H9 (cell line): ENCODE data around the gene MT3. TPM values are rescaled to one million over a fixed set of nuclear protein-coding genes. Genes with fewer than 3 reads are reported as not detected.

Source experiments
- DNase-seq: peaks from one replicate; pipeline ENCODE4 v3.0.0-alpha.2; 2017
- H2AFZ ChIP-seq: one replicate; pipeline ENCODE4 v1.6.1; 2013; ENCODE audit warnings: mild to moderate bottlenecking, low read length, control low read depth, moderate library complexity
- H2AK5ac ChIP-seq: 2 replicates; pipeline ENCODE4 v1.6.1; 2013; ENCODE audit warnings: low read length, control low read depth, mixed read lengths; ENCODE audit not compliant: insufficient read length
- H2BK120ac ChIP-seq: one replicate; pipeline ENCODE4 v1.6.1; 2013; ENCODE audit warnings: low read depth, mild to moderate bottlenecking, low read length, control low read depth, inconsistent platforms; ENCODE audit not compliant: poor library complexity, severe bottlenecking
- H2BK12ac ChIP-seq: 2 replicates; pipeline ENCODE4 v1.6.1; 2013; ENCODE audit warnings: low read length, control low read depth, mixed read lengths, low read depth; ENCODE audit not compliant: insufficient read length
- H2BK15ac ChIP-seq: 2 replicates; pipeline ENCODE4 v1.6.1; 2013; ENCODE audit warnings: low read depth, low read length, control low read depth
- H2BK20ac ChIP-seq: one replicate; pipeline ENCODE4 v1.6.1; 2013; ENCODE audit warnings: low read depth, mild to moderate bottlenecking, low read length, control low read depth, inconsistent platforms; ENCODE audit not compliant: poor library complexity, severe bottlenecking
- H2BK5ac ChIP-seq: 2 replicates; pipeline ENCODE4 v1.6.1; 2013; ENCODE audit warnings: low read length, control low read depth, mixed read lengths; ENCODE audit not compliant: insufficient read length
- H3K14ac ChIP-seq: 2 replicates; pipeline ENCODE4 v1.6.1; 2013; ENCODE audit warnings: low read length, control low read depth; ENCODE audit not compliant: insufficient read depth
- H3K18ac ChIP-seq: 2 replicates; pipeline ENCODE4 v1.6.1; 2013; ENCODE audit warnings: low read depth, mild to moderate bottlenecking, mixed read lengths, low read length, control low read depth; ENCODE audit not compliant: insufficient read length
- H3K23ac ChIP-seq: 2 replicates; pipeline ENCODE4 v1.6.1; 2013; ENCODE audit warnings: low read length, control low read depth, mixed read lengths, low read depth; ENCODE audit not compliant: insufficient read length
- H3K23me2 ChIP-seq: 2 replicates; pipeline ENCODE4 v1.6.1; 2013; ENCODE audit warnings: low read depth, mild to moderate bottlenecking, mixed read lengths, low read length, control low read depth; ENCODE audit not compliant: insufficient read length, poor library complexity, severe bottlenecking
- H3K27ac ChIP-seq: 2 replicates; pipeline ENCODE4 v1.5.1; 2013; ENCODE audit warnings: low read length, control low read depth, mixed read lengths, low read depth; ENCODE audit not compliant: insufficient read length
- H3K27me3 ChIP-seq: 2 replicates; pipeline ENCODE4 v1.6.1; 2013; ENCODE audit warnings: low read length, control low read depth, inconsistent platforms; ENCODE audit not compliant: insufficient read depth
- H3K4ac ChIP-seq: 2 replicates; pipeline ENCODE4 v1.6.1; 2013; ENCODE audit warnings: low read depth, mild to moderate bottlenecking, control low read depth, inconsistent platforms, low read length, moderate library complexity
- H3K4me1 ChIP-seq: 2 replicates; pipeline ENCODE4 v1.6.1; 2013; ENCODE audit warnings: low read length, control low read depth, inconsistent platforms; ENCODE audit not compliant: insufficient read depth
- H3K4me2 ChIP-seq: 2 replicates; pipeline ENCODE4 v1.6.1; 2013; ENCODE audit warnings: low read length, control low read depth, mixed read lengths; ENCODE audit not compliant: insufficient read length, insufficient read depth
- H3K56ac ChIP-seq: 2 replicates; pipeline ENCODE4 v1.6.1; 2013; ENCODE audit warnings: low read depth, mild to moderate bottlenecking, mixed read lengths, low read length, control low read depth; ENCODE audit not compliant: insufficient read length
- H3K79me1 ChIP-seq: 2 replicates; pipeline ENCODE4 v1.6.1; 2013; ENCODE audit warnings: low read depth, mild to moderate bottlenecking, moderate library complexity, low read length, control low read depth, inconsistent platforms; ENCODE audit not compliant: insufficient read depth, poor library complexity, severe bottlenecking
- H3K79me2 ChIP-seq: 2 replicates; pipeline ENCODE4 v1.6.1; 2013; ENCODE audit warnings: low read length, control low read depth, inconsistent platforms; ENCODE audit not compliant: insufficient read depth
- H3K9ac ChIP-seq: 2 replicates; pipeline ENCODE4 v1.6.1; 2013; ENCODE audit warnings: low read length, control low read depth, mixed read lengths; ENCODE audit not compliant: insufficient read length; ENCODE audit errors: extremely low read depth
- H3K9me3 ChIP-seq: one replicate; pipeline ENCODE4 v1.6.1; 2013; ENCODE audit warnings: low read depth, low read length, inconsistent platforms; ENCODE audit not compliant: control insufficient read depth
- H3T11ph ChIP-seq: one replicate; pipeline ENCODE4 v1.6.1; 2013; ENCODE audit warnings: mild to moderate bottlenecking, low read length, control low read depth, inconsistent platforms
- H4K20me1 ChIP-seq: one replicate; pipeline ENCODE4 v1.6.1; 2013; ENCODE audit not compliant: control insufficient read depth, insufficient read length, insufficient read depth
- H4K5ac ChIP-seq: 2 replicates; pipeline ENCODE4 v1.6.1; 2013; ENCODE audit warnings: low read depth, mild to moderate bottlenecking, mixed read lengths, low read length, control low read depth; ENCODE audit not compliant: insufficient read length
- H4K8ac ChIP-seq: replicated peaks from 2 replicates; pipeline ENCODE4 v1.6.1; 2013; ENCODE audit warnings: low read length, control low read depth, mixed read lengths, low read depth; ENCODE audit not compliant: insufficient read length
- H4K91ac ChIP-seq: 2 replicates; pipeline ENCODE4 v1.6.1; 2013; ENCODE audit warnings: low read depth, mild to moderate bottlenecking, moderate library complexity, mixed read lengths, low read length, control low read depth; ENCODE audit not compliant: insufficient read length
- H3K27ac Mint-ChIP-seq, 3 experiments: 2 replicates in 2 of 3; 3 replicates in 1 of 3; pipeline ENCODE4 v1.8.0; 2020 to 2021; ENCODE audit warnings: mixed read lengths in 3 of 3, mild to moderate bottlenecking in 1 of 3, moderate library complexity in 1 of 3
- H3K27me3 Mint-ChIP-seq: 2 replicates; pipeline ENCODE4 v1.8.0; 2021; ENCODE audit warnings: low read depth, mild to moderate bottlenecking, moderate library complexity, mixed read lengths
- H3K36me3 Mint-ChIP-seq, 3 experiments: 2 replicates in 2 of 3; 3 replicates in 1 of 3; pipeline ENCODE4 v1.8.0; 2020 to 2021; ENCODE audit warnings: low read depth in 3 of 3, mixed read lengths in 3 of 3; ENCODE audit not compliant: insufficient read depth in 1 of 3
- H3K4me1 Mint-ChIP-seq, 2 experiments: 2 replicates each; pipeline ENCODE4 v1.8.0; 2020; ENCODE audit warnings: mixed read lengths in 2 of 2
- H3K4me3 Mint-ChIP-seq, 2 experiments: 2 replicates in 1 of 2; 3 replicates in 1 of 2; pipeline ENCODE4 v1.8.0; 2020 to 2021; ENCODE audit warnings: mild to moderate bottlenecking in 2 of 2, mixed read lengths in 2 of 2, moderate library complexity in 1 of 2
- H3K9me3 Mint-ChIP-seq, 2 experiments: 2 replicates in 1 of 2; 3 replicates in 1 of 2; pipeline ENCODE4 v1.8.0; 2020; ENCODE audit warnings: mild to moderate bottlenecking in 2 of 2, mixed read lengths in 2 of 2, moderate library complexity in 1 of 2
- CTCF ChIP-seq: fragments of 200-600 bp; sonication (generic); conservative IDR thresholded peaks from 3 replicates; pipeline ENCODE4 v1.8.0; 2021; ENCODE audit warnings: antibody characterized with exemption, mild to moderate bottlenecking
- WGBS: extraction: QIAGEN DNeasy Blood & Tissue Kit; methylation state at CpG from one replicate; pipeline ENCODE4 v1.1.7; 2013; ENCODE audit warnings: missing lambda C conversion rate, low lambda C conversion rate, mixed read lengths; ENCODE audit not compliant: insufficient read length; ENCODE audit errors: extremely low coverage; 5-methylcytosine and 5-hydroxymethylcytosine counted together
- total RNA-seq: library from RNA; stranded (reverse); gene quantifications from 2 replicates; pipeline ENCODE4 v1.2.1, GENCODE V29; 2021

Gene MT3
- total RNA-seq, 1 experiment from 2014 or later, result not detected

DNA sequence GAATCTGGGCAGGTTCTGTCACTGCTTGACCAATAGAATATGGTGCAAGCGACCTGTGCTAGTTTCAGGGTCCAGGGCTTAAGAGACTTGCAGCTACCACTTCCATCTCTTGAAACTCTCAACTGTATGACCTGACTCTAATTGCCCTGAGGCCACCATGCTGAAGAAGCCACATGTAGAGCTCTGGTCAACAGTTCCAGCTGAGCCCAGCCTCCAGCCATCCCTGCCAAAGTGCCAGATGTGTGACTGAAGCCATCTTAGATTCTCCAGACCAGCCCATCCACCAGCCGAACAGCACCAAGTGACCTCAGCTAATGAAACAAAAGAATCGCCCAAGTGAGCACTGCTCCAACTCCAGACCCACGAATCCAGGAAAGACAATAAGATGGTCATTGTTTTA, 15.6 kb downstream of the MT3 start:
- peaks cover 14% of the 10 kb centered on the region; the same call in 1 of the 2 replicates for H3K27me3 ChIP-seq
- no CpG with 5 or more reads among the region's 4 CpGs for WGBS

More for the DNA sequence above, 15.6 kb downstream of the MT3 start:
- Histone ChIP-seq H3T11ph (no peak overlapping the region), H3K79me1 (no peaks in the 10 kb centered on the region), H3K4me1 (peaks cover 2% of the 10 kb centered on the region; the same call in 1 of the 2 replicates), H2BK20ac (no peak overlapping the region), H3K14ac (no peak overlapping the region), H4K91ac (no peak overlapping the region), H3K4ac (no peak overlapping the region), H3K79me2 (no peaks in the 10 kb centered on the region), H3K23me2 (peaks cover 8% of the 10 kb centered on the region), H2BK120ac (no peak overlapping the region), H2BK5ac (no peak overlapping the region), H3K9me3 (no peaks in the 10 kb centered on the region), H3K9ac (no peak overlapping the region), H3K56ac (no peak overlapping the region), H3K23ac (no peak overlapping the region), H4K20me1 (no peaks in the 10 kb centered on the region), H2BK12ac (no peak overlapping the region), H2AFZ (no peak overlapping the region), H4K5ac (no peak overlapping the region), H3K27ac (no peak overlapping the region), H2BK15ac (no peak overlapping the region), H4K8ac (no peak overlapping the region), H3K4me2 (no peak overlapping the region), H3K18ac (no peak overlapping the region), H2AK5ac (no peak overlapping the region)
- peaks cover 78% of the 10 kb centered on the region for H3K27me3 Mint-ChIP-seq
- no peak overlapping the region for H3K4me3 Mint-ChIP-seq
- no peaks in the 10 kb centered on the region for H3K36me3 Mint-ChIP-seq
- peaks cover 27 to 33% of the 10 kb centered on the region in 2 experiments for H3K4me1 Mint-ChIP-seq
- no peak overlapping the region for H3K27ac Mint-ChIP-seq
- H3K9me3 Mint-ChIP-seq, result no peaks in the 10 kb centered on the region
- no peak for TF ChIP-seq CTCF
- no peak for DNase-seq
